Mucosa of gallbladder (tissue), 1 donor: ENCODE data around the gene ANKH. TPM values are rescaled to one million over a fixed set of nuclear protein-coding genes. Genes with fewer than 3 reads are reported as not detected.

Experiments used
- DNase-seq: peaks from one replicate; pipeline ENCODE4 v3.0.0-alpha.2; 2020; ENCODE audit warnings: low spot score
- total RNA-seq: library from RNA; stranded (reverse); gene quantifications from one replicate; pipeline ENCODE4 v1.2.1, GENCODE V29; 2021
- donor health status: DM: no; HTN: no; CAD: no.

Gene ANKH
- total RNA-seq, 1 donor from 2014 or later: 73.7 TPM

GRCh38 chr5:14665949-14666348, 205.6 kb downstream of the ANKH start:
- DNase-seq: no peak

- DNase-seq: peak; percentile 55
Measured at GRCh38 chr5:14665101-14665822, 206.3 kb downstream of the ANKH start.

- peak; percentile 87 for DNase-seq
Measured at GRCh38 chr5:14664270-14665100, 207.1 kb downstream of the ANKH start, which contains the start of gene OTULIN. Gene OTULIN, plus strand, starts transcription at chr5:14664718. Its CDS starts 108 bp downstream, at chr5:14664826.

- DNase-seq: no peak
Measured at GRCh38 chr5:14663734-14664269, 207.8 kb downstream of the ANKH start.

- no peak for DNase-seq
Measured at GRCh38 chr5:14662721-14663260, 208.8 kb downstream of the ANKH start.

DNA sequence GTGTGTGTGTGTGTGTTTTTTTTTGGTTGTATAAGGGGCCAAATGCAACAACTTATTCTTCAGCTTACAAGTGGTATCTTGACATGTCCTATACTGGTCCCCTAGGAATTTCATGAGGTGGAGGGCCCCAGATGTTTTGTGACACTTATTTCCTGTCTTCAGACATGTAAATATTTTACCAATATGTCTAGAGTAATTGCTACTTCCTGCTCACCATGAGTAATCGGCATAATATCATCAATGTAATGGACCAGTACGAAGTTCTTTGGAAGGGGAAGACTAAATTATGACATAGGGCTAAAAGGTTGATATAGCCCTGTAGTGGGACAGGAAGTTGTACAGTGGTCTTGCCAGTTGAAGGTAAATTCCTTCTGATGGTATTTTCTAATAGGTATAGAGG, 210.7 kb downstream of the ANKH start:
- no peak for DNase-seq

DNA sequence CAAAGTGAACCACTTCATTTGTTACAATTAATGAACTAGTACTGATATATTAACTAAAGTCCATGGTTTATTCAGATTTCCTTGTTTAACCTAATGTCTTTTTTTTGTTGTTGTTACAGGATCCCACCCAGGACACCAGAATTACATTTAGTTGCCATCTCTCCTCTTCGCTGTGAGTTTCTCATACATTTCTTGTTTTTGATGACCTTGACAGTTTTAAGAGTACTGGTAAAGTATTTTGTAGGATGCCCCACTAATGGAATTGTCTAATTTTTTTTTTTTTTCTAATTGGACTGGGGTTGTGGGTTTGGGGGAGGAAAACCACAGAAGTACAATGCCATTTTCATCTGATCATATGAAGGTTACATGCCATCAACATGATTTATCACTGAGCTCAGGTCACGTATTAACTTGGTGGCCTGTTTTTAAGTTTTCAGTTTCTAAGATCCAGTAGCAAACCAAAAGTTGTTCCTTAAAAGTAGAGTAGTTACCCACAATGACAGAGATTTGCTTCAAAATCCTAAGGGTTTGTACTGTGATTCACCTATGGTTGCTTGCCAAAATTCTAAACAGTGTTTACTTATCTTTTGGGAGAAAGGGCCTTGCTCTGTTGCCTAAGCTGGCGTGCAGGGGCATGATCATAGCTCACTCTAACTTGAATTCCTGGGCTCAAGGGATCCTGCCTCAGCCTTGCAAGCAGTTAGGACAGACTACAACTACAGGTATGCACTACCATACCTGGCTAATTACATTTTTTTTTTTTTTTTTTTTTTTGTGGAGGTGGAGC, 211.6 kb downstream of the ANKH start:
- DNase-seq: no peak

GRCh38 chr5:14656898-14657297, 214.7 kb downstream of the ANKH start:
- DNase-seq: no peak

DNA sequence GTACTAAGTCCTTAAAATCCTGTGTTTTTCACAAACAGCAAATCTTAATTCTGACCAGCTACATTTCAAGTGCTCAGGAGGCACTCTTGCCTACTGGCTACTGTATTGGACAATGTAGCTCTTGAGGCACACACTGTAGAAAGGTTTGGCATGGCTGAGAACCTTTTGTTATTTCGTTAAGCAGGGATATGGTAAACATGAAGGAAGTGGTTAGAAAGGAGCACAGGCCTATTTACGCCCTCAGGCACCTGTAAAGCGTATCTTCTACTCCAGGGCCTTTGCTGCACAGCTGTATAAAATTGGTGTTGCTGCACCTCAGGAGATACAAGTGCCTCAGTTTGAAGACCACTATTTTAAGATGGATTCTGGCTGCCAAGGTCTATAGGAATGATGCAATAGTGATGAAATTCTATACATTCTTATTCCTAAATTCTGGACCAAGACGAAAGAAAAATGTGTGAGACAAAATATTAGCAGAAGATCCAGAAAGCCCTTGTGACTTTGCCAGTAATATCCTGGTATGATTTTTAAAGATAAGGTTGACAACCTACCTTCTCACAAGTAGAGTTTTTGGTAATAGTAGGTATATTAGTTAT, 216.3 kb downstream of the ANKH start:
- no peak for DNase-seq

Other genes starting within 250 kb of the ANKH start
- 33.6 TPM for gene OTULIN, start 207.1 kb downstream of the ANKH start, total RNA-seq